ENCODE data around the gene DNAH17.
"Not testable (repeated sequence)": the region's sequence is repeated elsewhere in the genome, so short reads cannot be mapped to it uniquely, and the experiment has no call there.

Gene DNAH17

DNA sequence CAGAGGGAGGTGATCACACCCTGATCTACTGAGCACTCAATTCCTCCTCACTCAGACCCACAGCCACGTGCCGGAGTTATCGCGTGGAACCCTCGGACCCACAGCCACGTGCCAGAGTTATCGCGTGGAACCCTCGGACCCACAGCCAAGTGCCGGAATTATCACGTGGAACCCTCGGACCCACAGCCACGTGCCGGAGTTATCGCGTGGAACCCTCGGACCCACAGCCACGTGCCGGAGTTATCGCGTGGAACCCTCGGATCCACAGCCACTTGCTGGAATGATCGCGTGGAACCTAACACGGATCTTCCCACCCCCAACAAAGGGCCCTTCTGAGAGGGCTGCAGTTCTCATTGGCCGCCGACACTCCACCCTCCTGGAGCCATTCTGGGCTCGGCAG is 101.0 kb downstream of the DNAH17 start:
- no peak for DNase-seq

DNA sequence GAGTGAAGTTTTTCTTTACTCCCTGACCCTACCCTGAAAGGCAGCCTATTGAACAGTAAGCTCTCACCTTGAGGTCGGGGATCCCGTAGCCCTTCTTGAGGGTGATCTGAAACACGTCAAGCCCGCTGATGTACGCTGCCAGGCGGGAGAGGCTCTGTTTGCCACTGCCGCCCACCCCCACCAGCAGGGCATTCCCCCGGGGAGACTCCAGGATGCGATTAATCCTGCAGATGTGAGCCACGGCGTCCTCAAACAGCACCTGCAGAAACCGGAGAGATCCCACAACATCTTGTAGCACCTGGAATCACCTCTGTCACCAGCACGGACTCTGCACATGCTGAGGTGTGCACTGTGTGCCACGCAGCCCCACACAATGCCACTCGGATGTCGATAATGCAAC is 102.0 kb downstream of the DNAH17 start:
- no peak for DNase-seq

DNA sequence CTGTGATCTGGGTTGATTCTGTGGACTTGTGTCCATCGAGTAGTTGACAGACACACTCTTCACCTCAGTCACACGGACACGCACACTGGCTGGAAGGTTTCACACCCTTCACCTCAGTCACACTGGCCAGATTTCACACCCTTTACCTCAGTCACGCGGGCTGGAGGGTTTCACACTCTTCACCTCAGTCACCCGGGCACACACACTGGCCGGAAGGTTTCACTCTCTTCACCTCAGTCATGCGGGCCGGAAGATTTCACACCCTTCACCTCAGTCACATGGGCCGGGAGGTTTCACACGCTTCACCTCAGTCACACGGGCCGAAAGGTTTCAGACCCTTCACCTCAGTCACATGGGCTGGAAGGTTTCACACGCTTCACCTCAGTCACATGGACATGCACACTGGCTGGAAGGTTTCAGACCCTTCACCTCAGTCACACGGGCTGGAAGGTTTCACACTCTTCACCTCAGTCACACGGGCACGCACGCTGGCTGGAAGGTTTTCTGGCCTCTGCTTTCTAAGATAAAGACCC is 102.5 kb downstream of the DNAH17 start:
- DNase-seq, result no peak

DNA sequence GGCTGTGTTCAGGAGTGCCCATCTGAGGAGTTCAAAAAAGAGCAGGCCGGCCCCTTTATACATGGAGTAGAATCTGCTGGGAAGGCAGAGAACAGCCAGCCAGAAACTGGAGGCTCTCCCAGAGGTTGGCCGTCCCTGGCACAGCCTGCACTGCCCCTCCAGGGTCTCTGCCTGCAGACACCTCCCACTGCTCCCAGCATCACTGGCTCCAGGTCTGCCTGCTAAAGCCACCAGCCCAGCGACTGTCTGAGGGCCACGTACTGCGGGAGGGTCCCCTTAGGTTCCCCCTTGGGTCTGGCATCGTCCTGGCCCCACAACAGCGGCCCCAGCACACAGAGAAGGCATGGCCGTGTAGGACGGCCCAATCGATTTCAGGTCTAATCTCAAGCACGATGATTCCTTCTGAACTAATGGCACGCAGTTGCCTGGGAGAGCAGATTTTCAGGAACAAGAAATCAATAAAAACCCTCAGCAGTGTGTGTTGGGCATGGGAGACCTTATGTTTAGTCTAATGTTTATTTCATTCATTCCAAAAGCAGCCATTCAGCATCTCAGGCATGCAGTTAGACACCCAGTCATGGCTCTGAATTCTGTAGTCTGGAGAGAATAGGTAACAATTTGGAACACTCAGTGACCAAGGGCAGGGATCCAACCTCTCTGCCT is 103.1 kb downstream of the DNAH17 start:
- no peak for DNase-seq

GRCh38 chr17:78472035-78472905 is 104.9 kb downstream of the DNAH17 start:
- no peak for DNase-seq

- no peak for DNase-seq
Measured at GRCh38 chr17:78471635-78472034, 105.6 kb downstream of the DNAH17 start.

GRCh38 chr17:78469443-78469842 is 107.8 kb downstream of the DNAH17 start:
- no peak for DNase-seq

DNA sequence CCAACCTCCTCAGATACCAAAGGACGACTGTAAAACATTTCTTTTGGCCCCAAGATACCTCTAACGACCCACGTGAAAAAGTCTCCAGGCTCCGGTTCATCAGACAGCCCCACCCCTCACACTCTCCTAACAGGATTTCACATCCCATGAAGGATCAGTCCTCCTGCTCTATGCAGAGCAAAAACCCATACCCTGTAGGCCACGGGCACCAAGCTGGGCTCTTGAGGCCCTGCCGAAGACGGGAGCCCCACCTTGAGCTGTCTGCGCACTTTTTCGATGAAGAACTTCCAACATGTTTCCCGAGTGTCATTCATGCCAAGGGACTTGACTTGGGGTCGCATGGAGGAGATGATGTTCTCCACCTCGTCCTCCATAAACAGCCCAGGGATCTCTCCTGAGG is 108.8 kb downstream of the DNAH17 start:
- no peak for DNase-seq

- DNase-seq, result no peak
Measured at GRCh38 chr17:78466786-78467715, 110.1 kb downstream of the DNAH17 start.

GRCh38 chr17:78466109-78466785 is 110.9 kb downstream of the DNAH17 start:
- not testable (repeated sequence) for DNase-seq

- DNase-seq, result no peak
Measured at GRCh38 chr17:78462148-78462547, 115.0 kb downstream of the DNAH17 start.

- DNase-seq, result no peak
Measured at GRCh38 chr17:78461799-78462053, 115.5 kb downstream of the DNAH17 start.

GRCh38 chr17:78460951-78461798 is 116.0 kb downstream of the DNAH17 start:
- no peak for DNase-seq

- DNase-seq, result no peak
Measured at GRCh38 chr17:78460176-78460675, 117.0 kb downstream of the DNAH17 start.

GRCh38 chr17:78459696-78460095 is 117.5 kb downstream of the DNAH17 start:
- no peak for DNase-seq

DNA sequence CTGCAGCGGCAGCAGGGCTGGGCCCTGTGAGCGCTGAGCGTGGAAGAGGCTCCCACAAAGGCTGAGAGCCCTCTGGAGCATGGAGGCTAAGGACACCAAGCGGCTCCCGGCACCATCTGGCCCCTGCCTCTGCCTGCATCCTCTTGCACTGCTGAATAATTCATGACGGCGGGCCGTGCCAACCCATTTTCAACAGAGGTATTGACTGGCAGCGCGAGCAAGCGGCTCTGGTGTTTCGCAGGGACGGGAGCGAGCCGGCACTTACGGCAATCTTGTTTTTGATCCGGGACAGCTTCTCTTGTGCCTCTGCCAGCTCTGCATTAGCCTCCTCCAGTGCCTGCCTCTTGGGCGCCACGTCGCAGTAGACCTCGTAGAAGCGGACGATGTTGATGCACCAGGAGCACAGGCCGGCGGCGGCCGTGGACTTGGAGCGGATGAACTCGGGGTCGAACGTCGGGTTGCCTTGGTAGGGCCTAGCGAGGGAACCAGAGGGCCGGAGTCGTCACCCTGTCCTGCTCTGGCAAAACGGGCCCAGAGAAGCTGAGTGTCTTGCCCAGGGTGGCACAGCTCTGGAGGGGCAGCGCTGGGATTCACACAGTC is 118.4 kb downstream of the DNAH17 start:
- DNase-seq, result no peak

DNA sequence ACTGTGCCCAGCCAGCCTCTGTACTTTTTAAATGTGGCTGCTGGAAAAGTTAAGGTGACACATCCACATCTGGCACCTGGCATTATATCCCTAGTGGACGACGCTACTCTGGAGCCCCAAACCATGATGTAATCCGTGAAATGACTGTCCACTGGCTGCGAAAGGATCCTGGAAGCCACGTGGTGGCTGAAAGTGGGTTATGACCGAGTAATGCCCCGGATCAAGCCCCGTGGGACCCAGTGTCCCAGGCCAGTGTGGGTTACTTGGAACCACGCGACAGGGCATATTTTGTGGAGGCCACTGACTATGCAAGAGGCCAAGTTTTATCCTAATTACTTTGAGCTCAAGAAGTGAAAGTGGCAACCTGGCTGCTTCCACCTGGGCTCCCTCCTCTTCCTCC is 119.1 kb downstream of the DNAH17 start:
- DNase-seq, result no peak

- no peak for DNase-seq
Measured at GRCh38 chr17:78454346-78454745, 122.8 kb downstream of the DNAH17 start.

DNA sequence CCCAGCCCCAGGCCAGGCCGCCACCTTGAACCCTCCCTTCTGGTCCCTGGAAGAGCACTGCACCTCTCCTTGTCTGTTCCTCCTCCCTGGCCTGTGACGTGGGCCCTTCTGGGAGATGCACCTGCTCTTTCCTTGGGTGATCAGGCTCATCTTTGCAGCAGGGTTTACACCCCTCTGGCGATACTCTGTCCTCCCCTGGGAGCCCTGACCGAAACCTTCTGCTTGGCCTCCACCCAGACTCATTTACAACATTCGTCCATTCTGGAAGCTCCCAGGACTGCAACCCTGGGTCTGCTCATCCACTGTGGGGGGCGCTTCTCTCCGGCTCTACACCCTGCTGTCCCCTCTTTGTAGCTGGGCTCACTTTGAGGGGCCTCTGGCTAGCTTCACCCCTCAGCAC is 125.4 kb downstream of the DNAH17 start:
- no peak for DNase-seq

DNA sequence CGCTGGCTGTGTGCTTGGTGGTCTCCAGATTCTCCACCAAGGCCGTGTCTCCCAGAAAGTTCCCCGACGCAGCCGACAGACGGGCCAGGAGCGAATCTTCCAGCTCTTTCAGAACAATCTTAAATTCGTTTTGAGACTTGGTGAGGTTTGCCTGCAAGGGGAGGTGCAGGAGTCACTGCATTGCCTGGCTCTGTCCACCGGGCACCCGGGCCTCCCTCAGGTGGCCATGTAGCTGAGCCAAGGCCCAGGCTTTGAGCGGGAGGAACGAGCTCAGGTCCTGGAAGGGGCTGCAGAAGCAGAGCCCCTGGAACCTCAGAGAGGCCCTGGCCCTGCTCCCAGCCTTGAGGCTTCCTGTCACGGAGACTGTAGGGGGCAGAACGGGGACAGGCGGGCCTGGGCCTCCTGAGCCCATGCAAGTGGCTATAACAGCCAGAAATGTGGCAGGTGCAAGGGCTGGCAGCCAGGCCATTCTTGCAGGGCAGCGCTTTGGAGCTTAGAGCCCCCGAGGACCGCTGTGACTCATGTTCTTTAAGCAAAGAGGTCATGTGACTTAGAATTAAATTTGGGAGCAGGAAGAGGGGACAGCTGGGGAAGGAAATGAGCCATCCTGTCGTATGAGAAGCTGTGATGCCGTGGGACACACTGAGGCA is 126.4 kb downstream of the DNAH17 start:
- no peak for DNase-seq

Data from T-helper 9 cell (primary cell).